A673 (cell line): ENCODE data around the gene MYO15B. TPM values are rescaled to one million over a fixed set of nuclear protein-coding genes. Genes with fewer than 3 reads are reported as not detected.

ENCODE experiments used
- BruUV-seq: library from RNA; stranded (reverse); fragments of 400-500 nt; replicated peaks from 2 replicates; lab custom pipeline; 2021; lab: Mats Ljungman, UMichigan
- CTCF ChIA-PET: fragments of 300-600 bp; sonication (Branson Sonifier 250); formaldehyde crosslinking; loops from one replicate; lab custom pipeline; 2022; ENCODE audit warnings: antibody characterized with exemption; lab: Charles Lee
- POLR2A ChIA-PET: fragments of 300-600 bp; sonication (Branson Sonifier 250); formaldehyde crosslinking; loops from one replicate; lab custom pipeline; 2022; ENCODE audit warnings: antibody characterized with exemption; ENCODE audit not compliant: low non-redundant PET; lab: Charles Lee
- DNase-seq: peaks from one replicate; pipeline ENCODE4 v3.0.0-alpha.2; 2015; ENCODE audit warnings: low spot score
- H3K27ac ChIP-seq: fragments of 200-600 bp; sonication (generic); 2 replicates; pipeline ENCODE4 v1.5.1; 2016; ENCODE audit warnings: mixed run types, low read depth, mild to moderate bottlenecking, mixed read lengths, antibody characterized with exemption, low read length; ENCODE audit not compliant: poor library complexity, severe bottlenecking
- H3K27me3 ChIP-seq: fragments of 200-600 bp; sonication (generic); replicated peaks from 2 replicates; pipeline ENCODE4 v1.6.1; 2017; ENCODE audit warnings: mixed run types, low read depth, mild to moderate bottlenecking, mixed read lengths, antibody characterized with exemption, low read length; ENCODE audit not compliant: insufficient read depth, poor library complexity
- H3K36me3 ChIP-seq: fragments of 200-600 bp; sonication (generic); 2 replicates; pipeline ENCODE4 v1.6.1; 2016; ENCODE audit warnings: mixed run types, mild to moderate bottlenecking, mixed read lengths, antibody characterized with exemption, low read length; ENCODE audit not compliant: insufficient read depth, poor library complexity, severe bottlenecking
- H3K4me1 ChIP-seq: fragments of 200-600 bp; sonication (generic); 2 replicates; pipeline ENCODE4 v1.6.1; 2017; ENCODE audit warnings: mixed run types, mild to moderate bottlenecking, mixed read lengths, antibody characterized with exemption, low read length; ENCODE audit not compliant: insufficient read depth, poor library complexity, severe bottlenecking
- H3K4me3 ChIP-seq: fragments of 200-600 bp; sonication (generic); 2 replicates; pipeline ENCODE4 v1.5.1; 2016; ENCODE audit warnings: low read depth, mixed run types, mild to moderate bottlenecking, mixed read lengths, low read length; ENCODE audit not compliant: poor library complexity, severe bottlenecking
- H3K9me3 ChIP-seq: fragments of 200-600 bp; sonication (generic); 2 replicates; pipeline ENCODE4 v1.6.1; 2016; ENCODE audit warnings: mixed run types, low read depth, mild to moderate bottlenecking, mixed read lengths, antibody characterized with exemption, low read length; ENCODE audit not compliant: poor library complexity, severe bottlenecking
- CTCF ChIP-seq: fragments of 300-800, 200-600 bp; sonication (generic); conservative IDR thresholded peaks from 2 replicates; pipeline ENCODE4 v1.5.1; 2017; ENCODE audit warnings: low read depth, mild to moderate bottlenecking, antibody characterized with exemption, low read length, moderate library complexity, mixed read lengths
- EZH2 ChIP-seq: fragments of 200-600 bp; sonication (generic); IDR thresholded peaks from 2 replicates; pipeline ENCODE4 v1.6.1; 2017; ENCODE audit warnings: borderline replicate concordance, low read depth, mild to moderate bottlenecking, mixed read lengths, antibody characterized with exemption, low read length; ENCODE audit not compliant: poor library complexity, severe bottlenecking
- intact Hi-C: fragments of 100-400 bp; cut with micrococcal nuclease; formaldehyde crosslinking; loops from one replicate; pipeline ENCODE4 v1.10.0; 2022; ENCODE audit not compliant: unreplicated experiment
- total RNA-seq: library from RNA; stranded (reverse); gene quantifications from 2 replicates; pipeline ENCODE4 v1.2.3, GENCODE V29; 2021

The MYO15B gene
- total RNA-seq, 1 experiment from 2014 or later = 9.3 TPM

- BruUV-seq = no TSS peak
- TF ChIP-seq CTCF (no peak), EZH2 (no peak)
- no peak overlapping the region for H3K27ac ChIP-seq
- H3K4me1 ChIP-seq = no peaks in the 10 kb centered on the region
- ChIA-PET CTCF (interaction anchor here (0.6 to 0.9 kb wide), 2 partner anchors 25 to 41 kb away, joined by 3 read pairs; no protein-coding TSS in a partner anchor), POLR2A (no interaction called here)
- H3K36me3 ChIP-seq = no peaks in the 10 kb centered on the region
- DNase-seq = no peak
- intact Hi-C loops = no loop called here
- no peak overlapping the region for H3K4me3 ChIP-seq
- no peaks in the 10 kb centered on the region for H3K9me3 ChIP-seq
- no peaks in the 10 kb centered on the region for H3K27me3 ChIP-seq
These were observed 39.0 kb downstream of the MYO15B start for GRCh38 chr17:75626496-75627038.

- CTCF ChIA-PET = interaction anchor here (0.6 to 0.9 kb wide), 2 partner anchors 26 to 41 kb away, joined by 3 read pairs; no protein-coding TSS in a partner anchor
- Histone ChIP-seq H3K27me3 (no peaks in the 10 kb centered on the region), H3K4me3 (no peak overlapping the region), H3K4me1 (no peaks in the 10 kb centered on the region), H3K36me3 (no peaks in the 10 kb centered on the region), H3K27ac (no peak overlapping the region), H3K9me3 (no peaks in the 10 kb centered on the region)
- TF ChIP-seq EZH2 = no peak
- TF ChIP-seq CTCF = no peak
- POLR2A ChIA-PET = no interaction called here
- no peak for DNase-seq
- intact Hi-C loops = no loop called here
- BruUV-seq = no TSS peak
These were observed 39.5 kb downstream of the MYO15B start for GRCh38 chr17:75627094-75627493.

GRCh38 chr17:75628425-75628824 lies 40.8 kb downstream of the MYO15B start:
- no peak for TF ChIP-seq CTCF
- no peak for TF ChIP-seq EZH2
- CTCF ChIA-PET = interaction anchor here (2.0 kb wide), 1 partner anchor 119 kb away, joined by 6 read pairs; no protein-coding TSS in a partner anchor
- Histone ChIP-seq H3K27me3 (no peaks in the 10 kb centered on the region), H3K4me3 (no peak overlapping the region), H3K36me3 (no peaks in the 10 kb centered on the region), H3K4me1 (peaks cover 6% of the 10 kb centered on the region), H3K27ac (no peak overlapping the region), H3K9me3 (no peaks in the 10 kb centered on the region)
- BruUV-seq = no TSS peak
- no peak for DNase-seq
- intact Hi-C loops = no loop called here
- POLR2A ChIA-PET = interaction anchor here (0.9 kb wide), 1 partner anchor 110 kb away, joined by 6 read pairs; no protein-coding TSS in a partner anchor
